Measurements from ENCODE around the gene EGLN1. TPM values are rescaled to one million over a fixed set of nuclear protein-coding genes. Genes with fewer than 3 reads are reported as not detected.
"Not testable (repeated sequence)": the region's sequence is repeated elsewhere in the genome, so short reads cannot be mapped to it uniquely, and the experiment has no call there.

Gene EGLN1
- total and polyA plus RNA-seq, 2 donors = 26.3 to 73.3 TPM

GRCh38 chr1:231432996-231433395 lies 10.9 kb upstream of the EGLN1 start:
- no peak for DNase-seq (ENCODE audit: extremely low spot score)
- Histone ChIP-seq H3K36me3 (ENCODE audit: insufficient read depth) (no peaks in the 10 kb centered on the region), H3K27ac (ENCODE audit: low read depth) (no peak overlapping the region), H3K4me1 (ENCODE audit: insufficient read depth) (no peaks in the 10 kb centered on the region), H3K4me3 (ENCODE audit: low read depth, low read length) (no peak overlapping the region)
- 93% methylated on average over 2 of the region's 2 CpGs for WGBS

GRCh38 chr1:231431665-231432415 lies 9.8 kb upstream of the EGLN1 start:
- WGBS = 91% methylated on average over 6 of the region's 6 CpGs
- H3K27ac ChIP-seq (ENCODE audit: low read depth) = no peak overlapping the region
- no peak for DNase-seq (ENCODE audit: extremely low spot score)

GRCh38 chr1:231430678-231431352 lies 8.7 kb upstream of the EGLN1 start:
- H3K36me3 ChIP-seq (ENCODE audit: insufficient read depth); H3K4me1 ChIP-seq (ENCODE audit: insufficient read depth); DNase-seq (ENCODE audit: extremely low spot score); H3K4me3 ChIP-seq (ENCODE audit: low read depth, low read length); H3K27ac ChIP-seq (ENCODE audit: low read depth): not testable (repeated sequence)
- 91% methylated on average over 31 of the region's 31 CpGs for WGBS

More at GRCh38 chr1:231431665-231432415, 9.8 kb upstream of the EGLN1 start:
- Histone ChIP-seq H3K4me3 (ENCODE audit: low read depth, low read length) (no peak overlapping the region), H3K36me3 (ENCODE audit: insufficient read depth) (no peaks in the 10 kb centered on the region), H3K4me1 (ENCODE audit: insufficient read depth) (no peaks in the 10 kb centered on the region)

- DNase-seq (ENCODE audit: extremely low spot score) = no peak
- H3K27ac ChIP-seq (ENCODE audit: low read depth) = no peak overlapping the region
Measured at GRCh38 chr1:231428377-231428776, 6.3 kb upstream of the EGLN1 start.

GRCh38 chr1:231424950-231425805 lies 3.1 kb upstream of the EGLN1 start:
- Histone ChIP-seq H3K27ac (ENCODE audit: low read depth) (no peak overlapping the region), H3K36me3 (ENCODE audit: insufficient read depth) (no peaks in the 10 kb centered on the region), H3K4me3 (ENCODE audit: low read depth, low read length) (no peak overlapping the region), H3K4me1 (ENCODE audit: insufficient read depth) (no peaks in the 10 kb centered on the region)
- WGBS = 51% methylated on average over 4 of the region's 4 CpGs
- DNase-seq (ENCODE audit: extremely low spot score) = no peak

More at GRCh38 chr1:231428377-231428776, 6.3 kb upstream of the EGLN1 start:
- no peaks in the 10 kb centered on the region for H3K4me1 ChIP-seq (ENCODE audit: insufficient read depth)
- WGBS = 79% methylated on average over 3 of the region's 3 CpGs
- H3K4me3 ChIP-seq (ENCODE audit: low read depth, low read length) = no peak overlapping the region
- H3K36me3 ChIP-seq (ENCODE audit: insufficient read depth) = no peaks in the 10 kb centered on the region

GRCh38 chr1:231423648-231424047 lies 1.6 kb upstream of the EGLN1 start:
- Histone ChIP-seq H3K36me3 (ENCODE audit: insufficient read depth) (no peaks in the 10 kb centered on the region), H3K27ac (ENCODE audit: low read depth) (no peak overlapping the region), H3K4me3 (ENCODE audit: low read depth, low read length) (no peak overlapping the region), H3K4me1 (ENCODE audit: insufficient read depth) (no peaks in the 10 kb centered on the region)
- DNase-seq (ENCODE audit: extremely low spot score) = no peak
- WGBS = 82% methylated on average over 1 of the region's 1 CpG

- no peak for DNase-seq (ENCODE audit: extremely low spot score)
Measured at GRCh38 chr1:231422798-231423309, 767 bp upstream of the EGLN1 start.

GRCh38 chr1:231421546-231421970 lies 529 bp downstream of the EGLN1 start:
- Histone ChIP-seq H3K27ac (ENCODE audit: low read depth) (peak overlapping the region; percentile 99), H3K4me3 (ENCODE audit: low read depth, low read length) (peak overlapping the region; percentile 74), H3K4me1 (ENCODE audit: insufficient read depth) (no peaks in the 10 kb centered on the region), H3K36me3 (ENCODE audit: insufficient read depth) (no peaks in the 10 kb centered on the region)
- no peak for DNase-seq (ENCODE audit: extremely low spot score)
- WGBS = under 1% methylated on average over 53 of the region's 53 CpGs

More at GRCh38 chr1:231422798-231423309, 767 bp upstream of the EGLN1 start:
- WGBS = 38% methylated on average over 8 of the region's 8 CpGs
- no peaks in the 10 kb centered on the region for H3K4me1 ChIP-seq (ENCODE audit: insufficient read depth)
- H3K4me3 ChIP-seq (ENCODE audit: low read depth, low read length) = peak overlapping the region; percentile 74
- H3K36me3 ChIP-seq (ENCODE audit: insufficient read depth) = no peaks in the 10 kb centered on the region
- peak overlapping the region; percentile 97 for H3K27ac ChIP-seq (ENCODE audit: low read depth)

- peak overlapping the region; percentile 99 for H3K27ac ChIP-seq (ENCODE audit: low read depth)
- no peaks in the 10 kb centered on the region for H3K4me1 ChIP-seq (ENCODE audit: insufficient read depth)
- under 1% methylated on average over 63 of the region's 63 CpGs for WGBS
- H3K36me3 ChIP-seq (ENCODE audit: insufficient read depth) = no peaks in the 10 kb centered on the region
- DNase-seq (ENCODE audit: extremely low spot score) = no peak
- H3K4me3 ChIP-seq (ENCODE audit: low read depth, low read length) = peak overlapping the region; percentile 74
Measured at GRCh38 chr1:231420959-231421545, 1.0 kb downstream of the EGLN1 start.

- no peak for DNase-seq (ENCODE audit: extremely low spot score)
- Histone ChIP-seq H3K4me3 (ENCODE audit: low read depth, low read length) (peak overlapping the region; percentile 74), H3K27ac (ENCODE audit: low read depth) (peak overlapping the region; percentile 99), H3K36me3 (ENCODE audit: insufficient read depth) (no peaks in the 10 kb centered on the region), H3K4me1 (ENCODE audit: insufficient read depth) (no peaks in the 10 kb centered on the region)
- WGBS = 2% methylated on average over 18 of the region's 18 CpGs
Measured at GRCh38 chr1:231420299-231420958, 1.7 kb downstream of the EGLN1 start.

- no peak for DNase-seq (ENCODE audit: extremely low spot score)
- Histone ChIP-seq H3K36me3 (ENCODE audit: insufficient read depth) (no peaks in the 10 kb centered on the region), H3K4me3 (ENCODE audit: low read depth, low read length) (peak overlapping the region; percentile 74), H3K4me1 (ENCODE audit: insufficient read depth) (peaks cover under 1% of the 10 kb centered on the region), H3K27ac (ENCODE audit: low read depth) (no peak overlapping the region)
- WGBS = 21% methylated on average over 8 of the region's 8 CpGs
Measured at GRCh38 chr1:231419738-231420298, 2.3 kb downstream of the EGLN1 start.

- peaks cover 2% of the 10 kb centered on the region for H3K4me1 ChIP-seq (ENCODE audit: insufficient read depth)
- H3K27ac ChIP-seq (ENCODE audit: low read depth) = no peak overlapping the region
- DNase-seq (ENCODE audit: extremely low spot score) = no peak
- H3K4me3 ChIP-seq (ENCODE audit: low read depth, low read length) = peak overlapping the region; percentile 74
- 80% methylated on average over 1 of the region's 1 CpG for WGBS
- no peaks in the 10 kb centered on the region for H3K36me3 ChIP-seq (ENCODE audit: insufficient read depth)
Measured at GRCh38 chr1:231419147-231419546, 2.9 kb downstream of the EGLN1 start.
